EL (cell line): ENCODE results near the gene ZNFX1.
A peak's percentile ranks its signal among the peaks of the same experiment; 100 is the strongest.

Source experiments
- DNase-seq: peaks from one replicate; pipeline ENCODE4 v3.0.0-alpha.2; 2016

ZNFX1 gene

DNA sequence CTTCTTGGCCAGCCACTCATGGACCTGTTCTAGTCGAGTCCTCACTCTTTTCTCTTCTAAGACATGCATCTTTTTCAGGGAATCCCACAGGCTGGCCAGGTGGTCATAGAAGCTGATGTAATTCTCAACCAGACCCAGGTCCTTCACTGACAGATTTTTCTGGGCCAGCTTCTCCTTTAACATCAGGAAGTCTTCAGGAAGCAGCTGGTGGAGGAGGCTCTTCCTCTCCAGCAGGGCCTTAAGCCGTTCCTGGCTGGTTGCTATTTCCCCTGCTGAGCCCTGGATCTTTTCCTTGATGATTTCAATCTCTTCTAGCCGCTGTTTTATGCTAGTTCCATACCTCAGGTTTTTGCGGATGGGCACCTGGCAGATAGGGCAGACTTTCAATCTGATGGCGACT lies 30.1 kb downstream of the ZNFX1 start:
- no peak for DNase-seq

DNA sequence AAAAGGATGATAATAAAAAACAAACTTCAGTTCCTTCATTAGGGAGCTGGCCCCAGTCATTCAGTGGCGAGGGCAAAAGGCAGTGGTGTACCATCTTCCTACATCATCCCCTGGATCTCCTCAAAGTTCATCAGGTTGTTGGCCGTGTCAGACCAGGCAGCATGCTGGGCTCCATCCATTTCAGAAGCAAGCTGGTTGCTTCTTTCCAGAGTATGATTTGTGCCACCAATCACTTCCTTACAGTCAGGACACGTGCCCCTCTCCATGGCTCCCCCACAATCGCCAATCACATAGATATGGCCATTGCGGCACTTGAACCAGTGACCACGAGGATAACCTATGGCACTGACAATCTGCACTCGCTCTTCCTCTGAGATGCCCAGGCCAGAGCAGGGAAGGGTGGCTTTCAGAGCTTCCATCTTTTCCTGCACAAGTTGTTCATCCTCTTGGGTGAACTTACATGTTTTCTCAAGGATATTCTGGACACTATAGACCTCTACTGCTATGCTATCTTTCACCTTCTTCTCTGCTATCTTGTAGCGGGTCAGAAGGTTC lies 30.6 kb downstream of the ZNFX1 start:
- DNase-seq, result no peak

DNA sequence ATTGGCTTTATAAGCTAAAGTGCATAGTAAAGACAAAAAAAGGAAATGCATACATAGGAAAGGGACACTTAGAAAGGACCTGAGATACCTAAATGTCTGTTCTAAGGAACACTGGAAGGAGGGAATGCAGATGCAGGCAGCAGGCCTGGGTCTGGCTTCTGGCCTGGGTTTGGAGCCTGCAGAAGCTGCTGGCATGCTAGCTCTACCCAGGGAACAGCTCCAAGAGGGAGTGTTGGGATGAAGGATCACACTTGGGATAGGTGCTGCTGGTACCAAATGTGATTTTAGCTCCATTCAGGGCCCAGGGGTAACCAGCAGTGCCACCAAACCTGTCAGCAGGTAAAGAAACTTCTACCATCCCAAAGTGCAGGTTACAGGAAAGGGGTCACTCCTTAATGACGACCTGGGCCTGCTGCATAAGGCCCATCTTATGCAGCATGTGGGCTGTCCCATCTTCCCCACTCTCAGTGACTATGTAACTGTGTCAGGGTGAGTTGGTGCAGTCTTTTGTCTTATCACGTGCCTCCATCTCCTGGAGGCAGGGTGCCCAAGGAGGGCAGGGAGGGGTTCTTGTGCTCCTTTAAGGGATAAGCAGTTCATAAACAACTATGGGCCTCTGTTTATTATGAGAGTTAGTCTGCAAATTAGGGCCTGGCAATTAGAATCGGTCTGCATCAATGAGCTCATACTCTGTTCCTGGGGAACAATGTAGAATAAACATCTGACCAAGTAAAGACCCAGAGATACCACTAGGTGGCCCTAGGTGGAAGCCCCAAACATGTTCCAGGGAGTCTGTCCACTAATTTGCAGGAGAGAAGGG lies 31.7 kb downstream of the ZNFX1 start:
- DNase-seq, result peak; percentile 57

DNA sequence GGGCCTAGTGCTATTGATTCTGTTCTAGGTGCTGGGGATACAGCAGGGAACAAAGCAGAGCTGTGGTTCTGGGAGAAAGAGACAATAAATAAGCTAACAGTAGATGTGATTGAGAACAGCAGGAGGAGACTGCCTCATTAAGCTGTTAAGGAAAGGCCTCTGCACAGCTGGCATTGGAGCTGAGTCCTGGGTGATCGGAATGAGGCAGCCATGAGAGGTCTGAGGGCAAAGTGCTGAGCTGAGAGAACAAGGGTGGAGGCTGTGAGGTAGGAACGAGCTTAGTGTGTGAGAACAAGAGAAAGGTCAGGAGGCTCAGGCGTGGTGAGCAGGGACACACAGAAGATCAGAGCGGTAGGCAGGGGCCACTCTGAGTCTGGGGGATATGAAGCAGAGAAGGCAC lies 40.3 kb downstream of the ZNFX1 start:
- no peak for DNase-seq

DNA sequence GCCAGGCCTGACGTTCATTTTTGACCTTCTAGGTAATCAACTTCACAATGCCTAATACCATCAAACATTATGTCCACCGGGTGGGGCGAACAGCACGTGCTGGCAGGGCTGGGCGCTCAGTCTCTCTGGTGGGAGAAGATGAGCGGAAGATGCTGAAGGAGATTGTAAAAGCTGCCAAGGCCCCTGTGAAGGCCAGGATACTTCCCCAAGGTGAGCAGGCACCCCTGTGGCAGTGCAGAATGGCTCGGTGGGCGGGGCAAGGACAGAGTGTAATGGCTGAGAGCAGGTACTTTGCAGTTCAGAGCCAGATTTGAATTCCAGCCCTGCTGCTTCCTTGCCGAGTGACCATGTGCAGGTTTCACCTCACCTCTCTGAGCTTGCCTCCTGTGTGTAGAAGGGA lies 41.6 kb downstream of the ZNFX1 start:
- DNase-seq, result no peak

DNA sequence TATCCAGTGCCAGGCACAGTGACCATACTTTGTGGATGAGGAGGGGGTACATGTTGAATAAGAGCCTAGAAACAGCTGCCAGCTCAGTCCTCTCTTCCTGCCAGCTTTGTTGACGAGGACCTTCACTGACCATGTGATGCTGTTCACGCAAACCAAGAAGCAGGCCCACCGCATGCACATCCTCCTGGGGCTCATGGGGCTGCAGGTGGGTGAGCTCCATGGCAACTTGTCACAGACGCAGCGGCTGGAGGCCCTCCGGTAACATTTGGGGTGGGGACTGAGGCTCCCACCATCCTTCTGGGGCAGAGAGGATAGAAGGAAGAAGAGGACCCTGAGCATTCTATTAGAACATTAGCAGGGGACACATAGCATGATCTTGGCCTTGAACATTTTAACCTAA lies 43.0 kb downstream of the ZNFX1 start:
- DNase-seq, result no peak

DNA sequence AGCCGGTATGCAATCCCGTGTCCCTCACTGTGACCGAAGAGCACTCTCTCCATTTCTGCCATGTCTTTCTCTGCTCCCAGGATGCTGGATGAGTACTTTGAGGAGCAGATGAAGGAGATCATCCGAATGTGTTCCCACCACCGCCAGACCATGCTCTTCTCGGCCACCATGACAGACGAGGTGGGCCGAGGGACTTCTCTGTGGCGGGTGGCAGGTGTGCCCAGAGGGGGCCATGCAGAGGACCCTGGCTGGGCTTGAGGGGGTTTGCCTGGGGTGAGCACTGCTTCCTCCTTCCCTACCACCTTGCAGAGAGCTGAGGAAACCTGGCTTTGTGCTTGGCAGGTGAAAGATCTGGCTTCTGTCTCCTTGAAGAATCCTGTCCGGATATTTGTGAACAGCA lies 44.6 kb downstream of the ZNFX1 start:
- no peak for DNase-seq

DNA sequence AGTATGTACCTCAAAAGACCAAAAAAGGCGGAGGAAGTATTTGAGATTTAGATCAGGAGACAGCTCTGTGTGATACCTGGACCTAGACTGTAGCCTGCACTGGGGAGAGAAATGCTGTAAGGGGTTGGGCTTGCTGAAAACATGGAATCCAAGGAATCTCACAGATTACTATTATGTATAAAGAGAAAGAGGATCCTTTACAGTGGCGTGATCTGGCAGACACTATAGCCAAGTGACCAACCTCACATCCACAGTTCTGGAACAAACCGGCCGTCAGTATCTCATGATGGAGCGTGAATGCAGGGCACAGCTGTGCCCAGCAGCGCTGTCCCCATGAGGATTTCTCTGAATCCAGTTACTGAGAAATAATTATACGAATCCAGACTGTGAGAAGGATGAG lies 46.4 kb downstream of the ZNFX1 start:
- no peak for DNase-seq

DNA sequence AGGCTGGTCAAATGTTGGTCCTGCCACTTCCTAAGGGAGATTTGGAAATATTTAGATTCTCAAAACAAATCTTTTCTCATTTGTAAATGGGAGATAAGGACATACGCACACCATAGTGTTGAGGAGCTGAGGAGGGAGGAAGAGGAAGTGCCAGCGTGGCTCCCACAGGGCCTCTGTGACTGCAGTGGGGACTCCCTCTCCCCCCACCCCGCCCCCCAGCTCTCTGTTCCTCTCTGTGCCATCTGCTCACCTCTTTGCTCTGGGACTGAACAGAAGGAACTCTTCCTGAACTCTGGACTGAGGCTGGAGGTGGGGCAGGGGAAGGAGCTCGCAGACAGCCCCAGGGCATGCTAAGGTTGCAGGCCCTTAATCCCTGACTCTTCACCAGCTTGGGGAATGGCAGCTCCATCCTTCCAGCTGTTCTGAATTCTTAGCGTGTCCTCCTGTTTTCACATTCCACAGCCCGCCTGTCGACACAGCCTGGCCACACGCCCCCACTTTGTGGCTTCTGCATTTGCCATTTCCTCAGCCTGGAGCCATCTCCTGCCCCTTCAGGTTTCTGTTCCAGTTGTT lies 47.2 kb downstream of the ZNFX1 start:
- DNase-seq, result peak; percentile 76

DNA sequence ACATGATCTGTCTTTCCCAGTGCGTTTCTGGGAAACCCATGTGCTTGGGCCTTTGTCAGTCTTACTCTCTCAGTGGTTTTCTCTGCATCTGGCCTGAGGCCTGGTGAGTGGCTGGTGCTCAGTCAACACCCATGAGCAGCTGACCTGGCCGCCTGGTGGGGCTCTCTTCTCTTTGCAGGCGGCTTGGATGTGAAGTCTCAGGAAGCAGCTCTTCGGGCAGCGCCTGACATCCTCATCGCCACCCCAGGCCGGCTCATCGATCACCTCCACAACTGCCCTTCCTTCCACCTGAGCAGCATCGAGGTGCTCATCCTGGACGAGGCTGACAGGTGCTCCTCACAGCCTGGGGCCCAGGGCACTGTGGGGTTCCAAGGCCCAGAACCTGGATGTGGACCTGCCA lies 47.8 kb downstream of the ZNFX1 start:
- no peak for DNase-seq

DNA sequence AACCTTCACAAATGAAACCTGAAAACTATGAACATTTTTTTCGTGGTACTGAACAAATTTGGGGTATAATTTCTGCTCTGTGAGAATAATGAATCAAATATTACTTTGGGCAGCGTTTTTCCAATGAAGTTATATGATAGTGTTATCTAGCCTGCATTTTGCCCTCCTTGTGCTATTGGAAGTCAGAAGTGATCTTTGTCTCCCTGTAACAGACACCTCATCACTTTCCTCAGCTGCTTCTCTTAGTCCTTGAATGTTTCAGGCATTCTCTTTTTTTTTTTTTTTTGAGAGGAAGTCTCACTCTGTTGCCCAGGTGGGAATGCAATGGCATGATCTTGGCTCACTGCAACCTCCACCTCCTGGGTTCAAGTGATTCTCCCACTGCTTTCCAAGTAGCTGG lies 48.5 kb downstream of the ZNFX1 start:
- DNase-seq, result no peak

DNA sequence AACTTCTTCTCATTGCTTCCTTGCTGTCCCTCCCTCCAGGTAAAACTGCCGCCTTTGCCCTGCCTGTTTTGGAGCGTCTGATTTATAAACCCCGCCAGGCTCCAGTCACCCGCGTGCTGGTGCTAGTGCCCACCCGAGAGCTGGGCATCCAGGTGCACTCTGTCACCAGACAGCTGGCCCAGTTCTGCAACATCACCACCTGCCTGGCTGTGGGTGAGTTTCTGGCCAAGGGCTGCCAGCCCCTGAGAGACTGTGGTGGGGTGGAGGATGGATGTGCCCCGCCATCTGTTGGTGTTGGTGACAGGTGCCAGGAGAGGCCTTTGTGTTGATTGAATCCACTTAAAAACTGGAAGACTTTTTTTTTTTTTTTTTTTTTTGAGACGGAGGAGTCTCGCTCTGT lies 49.2 kb downstream of the ZNFX1 start:
- DNase-seq, result no peak

DNA sequence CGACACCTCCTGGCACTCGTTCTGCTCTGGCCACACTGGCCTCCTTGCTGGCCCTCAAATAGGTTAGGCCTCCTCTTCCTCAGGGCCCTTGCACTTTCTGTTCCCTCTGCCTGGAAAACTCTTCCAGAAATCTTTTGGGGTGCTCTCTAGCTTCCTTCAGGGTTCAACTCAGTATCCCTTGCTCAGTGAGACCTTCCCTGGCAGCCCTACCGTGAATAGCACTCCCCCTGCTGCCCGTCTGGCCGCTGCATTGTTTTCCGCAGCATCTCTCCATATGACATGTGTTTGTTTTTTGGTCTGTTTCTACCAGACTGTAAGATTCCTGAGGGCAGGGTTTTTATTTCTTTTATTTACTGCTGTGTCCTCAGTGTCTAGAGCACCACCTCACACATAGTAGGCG lies 52.0 kb downstream of the ZNFX1 start:
- no peak for DNase-seq

DNA sequence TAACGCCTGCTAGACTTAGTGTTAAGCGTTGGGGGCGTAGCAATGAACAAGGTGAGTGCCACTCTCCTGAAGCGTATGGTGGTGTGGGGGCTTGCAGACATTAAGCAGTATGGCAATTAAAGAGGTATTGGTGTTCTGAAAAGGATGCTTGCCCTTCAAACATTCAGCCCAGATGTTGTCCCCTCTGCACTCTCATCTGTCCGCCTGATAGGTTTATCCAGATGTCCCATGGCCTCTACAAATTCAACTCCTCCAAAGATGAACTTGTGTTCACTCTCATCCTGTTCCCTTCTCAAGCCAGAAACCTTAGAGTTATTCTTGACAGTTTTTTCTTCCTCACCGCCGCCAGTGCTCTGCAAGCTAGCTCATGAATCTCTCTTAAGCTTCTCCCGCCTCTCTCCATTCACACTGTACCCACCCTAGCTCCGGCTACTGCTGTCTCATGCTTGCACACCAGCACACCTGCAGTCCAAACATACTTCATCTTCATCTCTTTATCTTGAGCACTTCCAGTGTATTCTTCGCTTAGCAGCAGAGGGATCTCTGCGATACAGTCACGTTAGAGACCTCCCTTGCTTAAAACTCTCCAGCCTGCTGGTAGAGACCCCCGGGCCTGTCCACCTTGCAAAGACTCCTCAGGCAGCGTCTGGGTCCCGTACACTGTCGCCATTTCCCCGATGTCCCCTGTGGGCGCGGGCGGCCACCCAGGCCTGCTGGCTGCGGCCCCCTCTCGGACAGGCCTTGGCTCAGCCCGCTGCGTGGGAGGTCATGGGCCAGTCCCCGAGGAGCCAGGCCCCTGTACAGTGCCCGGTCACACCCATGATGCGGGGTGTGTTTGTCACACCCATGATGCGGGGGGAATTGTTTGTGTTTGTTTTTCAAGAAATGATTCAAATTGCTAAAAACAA lies 57.7 kb downstream of the ZNFX1 start:
- no peak for DNase-seq

DNA sequence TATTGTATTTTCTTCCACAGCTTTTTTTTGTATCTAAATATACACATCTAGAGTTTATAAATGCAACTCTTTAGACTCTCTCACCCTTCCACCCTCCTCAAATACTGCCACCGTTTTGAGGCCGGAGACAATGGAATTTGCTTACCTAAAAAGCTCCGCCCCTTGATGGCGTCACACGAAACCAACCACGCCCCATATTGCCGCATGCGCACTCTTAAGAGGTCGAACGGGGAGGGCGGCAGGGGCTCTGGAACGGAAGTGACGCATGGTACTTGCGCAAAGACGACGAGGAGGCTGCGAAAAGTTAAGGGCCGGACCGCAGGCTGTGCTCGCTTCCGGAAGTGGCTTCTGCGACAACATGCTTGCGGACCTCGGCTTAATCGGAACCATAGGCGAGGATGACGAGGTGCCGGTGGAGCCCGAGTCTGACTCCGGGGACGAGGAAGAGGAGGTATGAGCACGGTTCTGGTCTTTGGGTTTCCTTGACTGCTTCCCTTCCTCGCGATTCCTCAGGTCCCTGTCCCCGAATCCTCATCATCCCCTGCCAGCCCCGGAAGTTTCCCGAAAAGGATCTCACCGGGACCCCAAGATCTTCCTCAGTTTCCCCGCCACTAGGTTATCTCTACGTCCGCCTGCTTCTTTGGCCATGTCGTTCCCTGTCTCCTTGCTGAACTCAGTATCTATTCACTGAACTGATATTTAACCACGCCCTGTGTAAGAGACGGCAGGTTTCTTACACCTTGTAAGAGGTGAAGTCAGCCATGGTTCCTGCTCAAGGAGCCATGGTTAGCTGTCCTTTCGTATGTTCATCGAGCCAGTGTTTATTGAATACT lies 58.5 kb downstream of the ZNFX1 start, which contains the start of gene DDX27:
TSS of gene DDX27 (plus strand) at position 326 of the 833 bp plus-strand sequence. CDS start at position 359, 33 bp downstream.
- DNase-seq, result peak; percentile 99

DNA sequence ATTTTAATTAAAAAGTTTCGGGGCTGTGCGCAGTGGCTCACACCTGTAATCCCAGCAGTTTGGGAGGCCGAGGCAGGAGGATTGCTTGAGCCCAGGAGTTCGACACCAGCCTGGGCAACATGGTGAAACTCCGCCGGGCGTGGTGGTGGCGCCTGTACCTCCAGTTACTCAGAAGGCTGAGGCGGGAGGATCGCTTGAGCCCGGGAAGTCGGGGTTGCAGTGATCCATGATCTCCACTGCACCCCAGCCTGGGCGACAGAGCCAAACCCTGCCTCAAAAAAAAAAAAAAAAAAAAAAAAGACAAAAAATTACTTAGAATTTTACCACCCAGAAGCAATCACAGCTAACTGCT lies 59.1 kb downstream of the ZNFX1 start:
- peak; percentile 10 for DNase-seq

DNA sequence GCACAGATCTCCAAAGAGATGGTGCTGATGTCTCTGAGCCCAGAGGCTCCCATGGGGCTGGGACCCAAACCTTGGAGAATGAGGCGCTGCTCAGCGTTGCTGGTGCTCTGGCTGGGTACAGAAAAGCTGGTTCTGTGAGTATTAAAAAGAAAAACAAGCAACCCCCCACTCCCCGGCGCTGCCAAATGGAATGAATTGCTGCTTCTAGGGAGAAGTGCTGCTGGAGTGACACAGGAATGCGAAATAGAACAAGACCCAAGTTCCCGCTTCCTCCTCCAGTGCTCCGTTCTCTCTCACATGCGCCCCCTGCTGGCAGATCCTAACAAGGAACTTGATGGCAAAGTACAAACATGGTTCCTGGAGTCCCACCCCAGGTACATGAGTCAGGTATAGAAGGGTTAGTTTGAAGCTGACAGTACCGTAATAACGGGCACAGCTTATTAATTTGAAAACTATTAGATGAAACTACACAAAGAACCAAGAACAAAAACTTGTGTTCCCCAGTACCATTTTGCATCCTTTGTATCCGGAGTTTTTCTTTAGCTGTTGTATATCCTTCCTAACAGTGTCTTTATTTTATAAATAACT lies 60.8 kb downstream of the ZNFX1 start:
- peak; percentile 90 for DNase-seq

DNA sequence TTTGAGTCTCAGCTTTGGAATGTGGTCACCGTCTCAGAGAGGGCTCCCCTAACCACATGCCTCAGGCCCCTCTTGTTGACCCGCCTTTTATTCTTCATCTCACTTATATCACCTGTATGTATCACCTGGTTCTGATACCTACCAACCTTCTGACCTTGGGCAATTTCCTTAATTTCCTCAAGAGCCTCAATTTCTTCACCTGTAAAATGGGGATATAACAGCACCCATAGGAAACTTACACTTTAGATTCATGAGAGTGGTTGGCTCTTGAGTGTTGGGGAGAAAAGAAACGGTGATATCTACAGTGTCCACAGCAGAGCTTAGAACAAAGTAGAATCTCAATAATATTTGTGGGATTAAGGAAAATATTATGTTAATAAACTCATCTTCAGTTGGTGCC lies 62.6 kb downstream of the ZNFX1 start:
- DNase-seq, result no peak

DNA sequence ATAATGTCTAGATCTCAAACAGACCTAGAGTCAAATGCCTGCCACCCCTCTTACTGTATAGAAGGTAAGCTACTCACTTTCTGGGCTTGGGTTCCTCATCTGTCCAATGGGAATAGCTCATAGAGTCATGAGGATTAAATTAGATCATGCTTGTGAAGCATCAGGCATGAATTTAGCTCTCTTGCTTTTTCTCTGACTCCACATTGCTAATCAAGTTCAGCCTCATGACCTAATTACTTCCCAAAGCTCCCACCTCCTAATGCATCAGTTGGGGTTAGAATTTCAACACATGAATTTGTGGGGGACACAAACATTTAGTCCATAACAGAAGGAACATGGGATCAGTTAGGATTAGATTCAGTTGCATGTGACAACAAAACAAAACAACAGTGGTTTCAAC lies 63.3 kb downstream of the ZNFX1 start:
- DNase-seq, result no peak

DNA sequence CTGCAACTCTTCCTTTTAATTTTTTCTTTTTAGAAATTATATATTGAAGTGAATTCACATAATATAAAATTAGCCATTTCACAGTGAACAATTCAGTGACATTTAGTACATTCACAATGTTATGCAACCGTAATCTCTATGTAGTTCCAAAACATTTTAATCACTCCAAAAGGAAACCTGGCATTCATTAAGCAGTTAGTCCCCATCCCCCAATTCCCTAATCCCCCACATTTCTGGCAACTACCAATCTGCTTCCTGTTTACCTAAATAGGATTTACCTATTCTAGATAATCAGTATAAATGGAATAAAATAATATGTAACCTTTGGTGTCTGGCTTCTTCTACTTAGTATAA lies 67.1 kb downstream of the ZNFX1 start:
- DNase-seq, result no peak

DNA sequence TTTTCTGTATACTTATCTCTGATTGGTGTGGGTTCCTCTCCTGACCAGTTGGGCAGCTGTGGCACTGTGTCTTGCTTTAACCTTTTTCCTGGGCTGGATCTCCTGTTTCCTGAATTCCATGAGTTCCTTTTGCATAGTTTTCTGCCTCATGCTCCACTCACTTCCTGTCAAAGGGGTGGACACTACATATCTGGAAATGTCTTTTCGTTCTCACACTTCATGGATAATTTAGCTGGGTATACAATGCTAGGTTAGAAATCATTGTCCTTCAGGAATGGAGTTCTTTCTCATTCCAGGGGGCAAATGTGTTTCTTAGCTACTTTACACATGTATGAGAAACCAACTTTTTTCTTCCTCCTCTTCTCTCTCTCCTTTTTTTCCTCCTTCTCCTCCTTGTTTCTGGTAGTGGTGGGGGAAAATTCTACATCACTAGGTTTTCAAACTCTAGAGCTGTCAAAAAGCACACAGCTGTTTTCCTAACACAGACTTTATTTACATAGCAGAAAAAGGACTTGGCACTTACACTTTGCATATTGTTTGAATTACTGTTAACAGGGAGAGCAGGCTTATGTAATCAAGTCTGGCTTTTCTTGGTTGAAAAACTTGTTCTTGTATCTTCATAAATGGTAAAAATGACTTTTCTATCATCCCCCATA lies 67.6 kb downstream of the ZNFX1 start:
- peak; percentile 36 for DNase-seq

DNA sequence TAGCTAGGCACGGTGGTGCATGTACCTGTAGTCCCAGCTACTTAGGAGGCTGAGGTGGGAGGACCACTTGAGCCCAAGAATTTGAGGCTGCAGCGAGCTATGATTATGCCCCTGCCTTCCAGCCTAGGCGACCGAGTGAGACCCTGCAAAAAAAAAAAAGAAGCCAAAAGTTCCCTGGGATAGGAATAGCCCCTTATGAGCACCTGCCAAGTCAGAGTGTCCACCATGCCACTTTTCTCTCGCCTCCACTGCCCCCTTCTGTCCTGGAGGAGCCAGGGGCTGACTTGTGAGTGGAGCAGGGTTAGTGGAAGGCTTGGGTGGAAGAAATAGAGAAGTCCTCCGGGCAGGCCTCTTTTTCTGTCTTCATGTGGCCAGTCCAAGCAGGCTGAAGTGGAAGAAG lies 70.8 kb downstream of the ZNFX1 start:
- no peak for DNase-seq
